NB4 (cell line): Measurements from ENCODE around the gene RAD51B.

ENCODE experiments used
- CTCF ChIP-seq: IDR thresholded peaks from one replicate; pipeline ENCODE4 v1.5.1; 2012; ENCODE audit warnings: low read depth, low read length
- POLR2A ChIP-seq: IDR thresholded peaks from 2 replicates; pipeline ENCODE4 v1.6.1; 2011; ENCODE audit warnings: mild to moderate bottlenecking; ENCODE audit not compliant: insufficient read length; ENCODE audit errors: extremely low read depth

GRCh38 chr14:68573722-68574121 lies 754.1 kb downstream of the RAD51B start:
- TF ChIP-seq CTCF = no peak
- no peak for TF ChIP-seq POLR2A
